Measurements from ENCODE around the gene TRAF2. TPM values are rescaled to one million over a fixed set of nuclear protein-coding genes. Genes with fewer than 3 reads are reported as not detected.
A peak's percentile ranks its signal among the peaks of the same experiment; 100 is the strongest.

Gene TRAF2
- total RNA-seq, 1 donor from 2014 or later: 14.7 TPM

GRCh38 chr9:136961279-136962065 lies 75.2 kb downstream of the TRAF2 start:
- DNase-seq (ENCODE audit: low read depth in 2 of 2): no peak

- DNase-seq (ENCODE audit: low read depth in 2 of 2): no peak
These were observed 75.8 kb downstream of the TRAF2 start for GRCh38 chr9:136962163-136962562.

GRCh38 chr9:136962701-136963248 lies 76.5 kb downstream of the TRAF2 start:
- DNase-seq (ENCODE audit: low read depth in 2 of 2): no peak

DNA sequence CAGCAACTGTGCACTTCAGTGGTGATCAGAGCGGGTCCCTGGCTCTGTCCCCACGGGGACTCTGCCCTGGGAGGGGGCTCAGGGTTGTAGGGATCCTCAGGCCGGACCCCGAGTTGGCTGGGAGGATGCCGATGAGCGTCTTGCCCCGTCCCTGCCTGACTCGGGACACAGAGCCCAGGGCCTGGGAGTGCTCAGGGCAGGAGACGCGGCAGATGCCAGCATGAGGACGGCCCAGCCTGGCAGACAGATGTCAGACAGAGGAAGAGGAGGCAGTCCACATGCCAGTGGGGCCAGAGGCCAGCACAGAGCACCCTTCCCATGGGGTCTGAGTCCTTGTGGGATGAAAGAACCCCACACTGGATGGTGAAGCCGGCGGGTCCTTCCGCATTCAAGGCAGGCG lies 77.0 kb downstream of the TRAF2 start:
- DNase-seq (ENCODE audit: low read depth in 2 of 2): no peak

- DNase-seq (ENCODE audit: low read depth in 2 of 2): no peak
These were observed 77.4 kb downstream of the TRAF2 start for GRCh38 chr9:136963751-136964150.

- DNase-seq (ENCODE audit: low read depth in 2 of 2): no peak
These were observed 77.9 kb downstream of the TRAF2 start for GRCh38 chr9:136964171-136964689.

- DNase-seq (ENCODE audit: low read depth in 2 of 2): no peak
These were observed 78.6 kb downstream of the TRAF2 start for GRCh38 chr9:136964833-136965422.

DNA sequence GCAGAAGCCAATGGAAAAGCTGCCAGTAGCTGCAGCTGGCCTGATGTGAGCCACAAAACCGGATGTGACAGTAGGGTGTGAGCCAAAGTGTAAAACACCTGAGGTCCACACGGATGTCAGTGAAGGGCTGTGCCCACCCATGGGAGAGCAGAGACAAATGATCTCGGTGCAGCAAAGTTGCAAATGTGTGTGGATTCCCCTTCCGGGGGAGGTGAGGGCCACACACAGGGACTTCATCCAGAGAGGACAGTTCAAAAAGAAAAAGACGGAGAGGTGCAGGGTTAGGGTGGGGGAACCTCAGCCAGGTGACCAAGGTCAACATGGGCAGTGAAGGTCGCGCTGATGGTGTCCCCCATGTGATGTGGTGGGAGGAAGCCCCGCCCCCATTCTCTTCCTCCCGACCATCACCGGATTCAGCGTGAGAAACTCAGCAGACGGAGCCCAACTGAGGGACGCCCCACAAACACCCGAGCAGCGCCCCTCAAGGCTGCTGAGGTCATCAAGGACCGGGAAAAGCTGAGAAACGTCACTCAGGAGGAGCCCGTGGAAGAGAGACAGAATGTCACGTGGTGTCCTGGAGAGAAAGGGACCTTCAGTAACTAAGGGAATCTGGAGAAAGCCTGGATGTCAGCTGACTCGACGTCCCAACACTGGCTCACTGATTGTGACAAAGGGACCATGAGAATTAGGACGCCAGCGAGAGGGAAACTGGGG lies 79.6 kb downstream of the TRAF2 start:
- DNase-seq (ENCODE audit: low read depth in 2 of 2): no peak

DNA sequence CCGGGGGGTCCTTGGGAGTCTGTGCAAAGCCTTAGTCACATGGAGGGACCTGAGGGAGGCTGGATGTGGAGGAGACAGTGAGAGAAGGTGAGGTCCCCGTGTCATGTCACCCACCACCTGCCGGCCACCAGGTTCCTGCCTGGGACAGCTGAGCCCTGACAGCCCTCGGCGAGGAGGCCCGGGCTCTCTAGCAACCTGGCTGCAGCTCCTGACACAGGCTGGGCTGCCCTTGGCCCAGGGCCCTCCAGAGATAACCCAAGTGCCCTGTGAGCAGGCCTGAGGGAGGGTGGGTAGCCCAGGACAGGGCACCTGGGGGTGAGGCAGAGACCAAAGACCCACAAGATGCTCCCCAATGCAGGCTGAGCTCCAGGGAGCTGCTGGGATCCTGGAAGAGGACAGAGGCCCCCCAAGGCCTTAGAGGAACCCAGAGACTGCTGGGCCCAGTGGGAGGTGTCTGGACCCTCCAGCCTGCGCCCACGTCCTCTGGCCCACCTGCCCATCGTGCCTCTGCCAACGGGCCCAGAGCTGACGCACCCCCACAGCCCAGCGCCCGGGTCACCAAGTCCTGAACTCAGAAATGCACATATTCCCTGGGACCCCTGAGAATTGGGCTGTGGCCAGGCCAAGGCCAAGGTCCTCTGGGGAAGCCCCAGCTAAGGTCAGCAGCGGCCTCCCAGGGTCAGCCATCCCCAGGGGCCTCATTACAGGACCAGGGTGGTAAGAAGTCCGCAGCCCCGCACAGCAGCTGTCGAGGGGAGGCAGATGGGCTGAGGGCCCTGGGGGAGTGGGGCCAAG lies 82.2 kb downstream of the TRAF2 start:
- no peak for DNase-seq (ENCODE audit: low read depth in 2 of 2)

DNA sequence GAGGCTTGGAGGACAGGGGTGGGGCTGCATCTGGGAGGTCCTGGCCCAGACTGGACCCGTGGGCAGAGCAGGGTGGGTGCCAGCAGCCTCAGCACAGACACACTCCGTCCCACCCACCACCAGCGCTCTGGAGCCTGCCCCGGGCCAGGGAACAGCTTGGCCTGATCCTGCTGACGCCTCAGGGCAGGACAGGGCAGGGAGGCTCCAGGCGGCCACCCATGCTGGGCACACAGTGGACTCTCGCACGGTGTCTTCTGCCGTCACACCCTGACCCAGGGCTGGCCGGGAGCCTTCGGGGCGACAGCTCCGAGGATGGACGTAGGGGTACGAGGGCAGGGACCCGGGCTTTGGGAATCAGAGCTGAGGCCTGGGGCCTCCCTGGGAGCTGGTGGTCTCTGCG lies 82.8 kb downstream of the TRAF2 start:
- no peak for DNase-seq (ENCODE audit: low read depth in 2 of 2)

- DNase-seq (ENCODE audit: low read depth in 2 of 2): no peak
These were observed 83.5 kb downstream of the TRAF2 start for GRCh38 chr9:136969774-136970173.

DNA sequence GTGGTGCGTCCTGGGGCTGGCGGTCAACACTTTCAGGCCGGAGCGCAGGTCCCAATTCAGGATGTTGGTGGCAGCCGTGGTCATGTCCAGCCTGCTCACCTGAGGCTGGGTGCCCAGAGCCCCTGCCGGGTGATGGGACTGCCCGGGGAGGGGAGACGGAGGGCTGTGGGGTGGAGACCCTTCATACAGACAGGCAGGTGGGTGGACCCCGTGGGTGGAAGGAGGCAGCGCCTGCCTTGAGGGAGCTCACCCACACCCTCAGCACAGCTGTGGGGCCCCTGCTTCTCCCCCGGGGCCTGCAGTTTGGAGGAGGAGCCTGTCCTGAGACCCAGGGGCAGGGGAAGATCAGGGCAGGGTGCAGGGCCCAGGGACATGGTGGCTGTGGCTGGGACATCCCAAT lies 84.0 kb downstream of the TRAF2 start:
- no peak for DNase-seq (ENCODE audit: low read depth in 2 of 2)

DNA sequence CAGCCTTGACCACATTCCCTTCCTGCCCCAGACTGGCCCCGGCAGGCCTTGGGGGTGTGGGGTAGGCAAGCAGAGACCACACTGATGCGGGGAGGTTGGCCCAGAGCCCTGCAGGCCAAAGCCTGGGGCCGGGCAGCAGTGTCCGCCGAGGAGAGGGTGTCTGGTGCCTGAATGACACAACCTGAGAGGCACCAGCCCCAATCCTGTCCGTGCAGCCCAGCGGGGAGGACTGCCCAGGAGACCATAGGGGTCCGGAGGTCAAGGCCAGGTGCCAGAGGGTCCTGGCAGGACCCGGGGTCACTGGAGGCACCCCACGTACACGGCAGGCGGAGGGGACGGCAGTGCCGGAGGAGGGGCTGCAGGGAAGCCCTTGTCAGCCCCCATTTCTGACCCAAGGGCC lies 85.4 kb downstream of the TRAF2 start:
- DNase-seq (ENCODE audit: low read depth in 2 of 2): no peak

- no peak for DNase-seq (ENCODE audit: low read depth in 2 of 2)
These were observed 86.0 kb downstream of the TRAF2 start for GRCh38 chr9:136972335-136972734.

- no peak for DNase-seq (ENCODE audit: low read depth in 2 of 2)
These were observed 86.4 kb downstream of the TRAF2 start for GRCh38 chr9:136972743-136973142.

DNA sequence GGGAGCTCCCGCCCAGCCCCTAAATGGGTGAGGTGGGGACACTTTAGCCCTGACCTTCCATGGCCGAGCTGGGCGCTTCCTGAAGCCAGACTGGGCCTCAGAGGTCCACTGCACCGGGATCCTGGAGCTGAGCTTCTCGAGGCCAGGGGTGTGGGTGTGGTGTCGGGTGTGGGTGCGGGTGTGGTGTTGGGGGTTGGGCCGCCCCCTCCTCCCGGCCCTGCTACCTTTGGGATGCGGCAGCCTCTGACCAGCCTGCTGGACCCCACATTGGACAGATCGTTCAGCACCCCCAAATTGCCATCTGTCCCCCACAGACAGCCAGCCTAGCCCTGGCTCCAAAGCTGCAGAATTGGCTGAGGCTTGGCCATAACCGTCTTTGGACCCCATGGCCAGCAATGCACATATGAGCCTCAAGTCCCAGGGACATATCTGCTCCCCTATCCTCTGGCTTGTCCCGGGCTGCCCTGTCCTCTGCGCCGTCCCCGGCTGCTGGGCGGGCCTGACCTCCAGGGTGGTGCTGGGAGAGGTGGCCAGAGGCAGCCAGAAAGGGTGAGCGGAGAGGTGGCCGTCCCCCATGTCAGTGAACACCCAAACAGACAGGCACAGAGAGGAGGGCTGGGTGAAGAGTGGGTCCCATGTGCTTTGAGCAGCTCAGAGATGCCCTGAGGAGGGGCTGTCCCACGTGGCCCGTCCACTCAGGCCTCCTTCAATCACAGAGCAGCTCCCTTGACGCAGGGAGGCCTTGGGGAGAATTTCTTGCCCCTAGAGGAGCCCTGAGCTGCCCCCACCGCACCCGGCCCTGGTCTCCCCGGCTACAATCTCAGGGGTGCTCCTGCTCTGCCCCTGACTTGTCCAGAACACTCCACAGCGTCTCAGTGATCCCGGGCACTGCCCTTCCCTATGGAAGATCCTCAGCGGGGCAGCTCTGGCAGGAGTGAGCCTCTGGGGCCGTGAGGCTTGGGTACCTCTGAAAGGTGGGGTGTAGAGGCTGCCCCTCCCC lies 87.6 kb downstream of the TRAF2 start:
- no peak for DNase-seq (ENCODE audit: low read depth in 2 of 2)

- no peak for DNase-seq (ENCODE audit: low read depth in 2 of 2)
These were observed 88.7 kb downstream of the TRAF2 start for GRCh38 chr9:136974817-136975535.

DNA sequence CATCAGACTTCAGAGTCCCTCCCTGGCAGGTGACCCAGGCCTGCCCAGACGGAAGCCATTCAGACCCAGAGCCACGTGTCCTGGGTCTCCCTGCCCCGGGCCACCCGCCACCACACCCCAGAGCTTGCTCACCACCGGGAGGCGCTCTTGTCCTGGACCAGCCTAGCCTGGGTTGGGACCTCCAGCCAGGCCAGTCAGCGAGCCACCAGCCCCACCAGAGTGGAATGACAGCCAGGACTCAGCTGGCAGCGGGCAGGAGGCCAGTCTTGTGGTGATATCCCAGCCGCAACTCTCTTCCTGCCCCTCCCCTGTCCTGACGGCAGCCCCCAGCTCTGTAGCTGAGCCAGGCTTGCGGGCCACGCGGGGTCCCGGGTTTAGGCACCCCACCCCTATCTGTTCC lies 89.3 kb downstream of the TRAF2 start:
- DNase-seq (ENCODE audit: low read depth in 2 of 2): peak; percentile 48 to 83
